Mesendoderm (in vitro differentiated cells): Measurements from ENCODE around the gene NPTX2.

ENCODE experiments used
- DNase-seq: peaks from one replicate; pipeline ENCODE4 v3.0.0; 2013
- H2AK5ac ChIP-seq: 2 replicates; pipeline ENCODE4 v1.6.1; 2013; ENCODE audit warnings: low read length, inconsistent platforms
- H2BK120ac ChIP-seq: 2 replicates; pipeline ENCODE4 v1.6.1; 2013; ENCODE audit warnings: low read depth, mild to moderate bottlenecking, low read length, moderate library complexity, mixed read lengths
- H2BK15ac ChIP-seq: replicated peaks from 2 replicates; pipeline ENCODE4 v1.6.1; 2013; ENCODE audit warnings: low read depth, mild to moderate bottlenecking, moderate library complexity
- H2BK5ac ChIP-seq: 2 replicates; pipeline ENCODE4 v1.6.1; 2013; ENCODE audit warnings: low read length, inconsistent platforms
- H3K18ac ChIP-seq: 2 replicates; pipeline ENCODE4 v1.6.1; 2013; ENCODE audit warnings: mild to moderate bottlenecking, low read length, mixed read lengths
- H3K23ac ChIP-seq: one replicate; pipeline ENCODE4 v1.6.1; 2013; ENCODE audit warnings: low read length
- H3K27ac ChIP-seq: 2 replicates; pipeline ENCODE4 v1.5.1; 2013; ENCODE audit warnings: low read depth, mild to moderate bottlenecking, inconsistent platforms, low read length, moderate library complexity
- H3K27me3 ChIP-seq: 2 replicates; pipeline ENCODE4 v1.6.1; 2013; ENCODE audit warnings: low read length, control low read depth, mild to moderate bottlenecking, inconsistent platforms; ENCODE audit not compliant: insufficient read depth, poor library complexity
- H3K36me3 ChIP-seq: 2 replicates; pipeline ENCODE4 v1.6.1; 2013; ENCODE audit warnings: low read length, inconsistent platforms; ENCODE audit not compliant: control insufficient read depth, insufficient read depth
- H3K4ac ChIP-seq: one replicate; pipeline ENCODE4 v1.6.1; 2013; ENCODE audit warnings: low read depth, mild to moderate bottlenecking, low read length, moderate library complexity
- H3K4me1 ChIP-seq: 2 replicates; pipeline ENCODE4 v1.6.1; 2013; ENCODE audit warnings: low read depth, low read length, inconsistent platforms; ENCODE audit not compliant: control insufficient read depth
- H3K4me2 ChIP-seq: 2 replicates; pipeline ENCODE4 v1.6.1; 2013; ENCODE audit warnings: low read length
- H3K4me3 ChIP-seq: 2 replicates; pipeline ENCODE4 v1.5.1; 2013; ENCODE audit warnings: mild to moderate bottlenecking, low read length
- H3K56ac ChIP-seq: one replicate; pipeline ENCODE4 v1.6.1; 2013; ENCODE audit warnings: low read length
- H3K79me1 ChIP-seq: 2 replicates; pipeline ENCODE4 v1.6.1; 2013; ENCODE audit warnings: low read length, inconsistent platforms
- H3K79me2 ChIP-seq: 2 replicates; pipeline ENCODE4 v1.6.1; 2013; ENCODE audit warnings: mild to moderate bottlenecking, low read length; ENCODE audit not compliant: control insufficient read depth, insufficient read depth
- H3K9ac ChIP-seq: 2 replicates; pipeline ENCODE4 v1.6.1; 2013; ENCODE audit warnings: low read length, inconsistent platforms
- H4K5ac ChIP-seq: one replicate; pipeline ENCODE4 v1.6.1; 2013; ENCODE audit warnings: low read length
- H4K8ac ChIP-seq: one replicate; pipeline ENCODE4 v1.6.1; 2013; ENCODE audit warnings: low read depth, mild to moderate bottlenecking, control low read depth, low read length, moderate library complexity
- WGBS: extraction: QIAGEN DNeasy Blood & Tissue Kit; methylation state at CpG from one replicate; pipeline ENCODE4 v1.1.7; 2013; ENCODE audit warnings: low lambda C conversion rate, missing lambda C conversion rate; ENCODE audit not compliant: insufficient coverage; ENCODE audit errors: extremely low coverage; 5-methylcytosine and 5-hydroxymethylcytosine counted together

NPTX2 gene

GRCh38 chr7:98651760-98652159 is 34.7 kb downstream of the NPTX2 start:
- Histone ChIP-seq H3K27me3 (no peaks in the 10 kb centered on the region), H3K56ac (no peak overlapping the region), H3K27ac (no peak overlapping the region), H3K18ac (no peak overlapping the region), H2BK5ac (no peak overlapping the region), H3K4me2 (no peak overlapping the region), H2AK5ac (no peak overlapping the region), H2BK15ac (no peak overlapping the region), H4K8ac (no peak overlapping the region), H3K4ac (no peak overlapping the region), H3K4me1 (no peaks in the 10 kb centered on the region), H3K9ac (no peak overlapping the region), H3K23ac (no peak overlapping the region), H3K79me1 (no peaks in the 10 kb centered on the region), H4K5ac (no peak overlapping the region), H2BK120ac (no peak overlapping the region), H3K79me2 (no peaks in the 10 kb centered on the region), H3K36me3 (no peaks in the 10 kb centered on the region), H3K4me3 (no peak overlapping the region)
- no CpG with 5 or more reads among the region's 6 CpGs for WGBS
- no peak for DNase-seq

- Histone ChIP-seq H3K4me1 (no peaks in the 10 kb centered on the region), H3K36me3 (no peaks in the 10 kb centered on the region), H4K8ac (no peak overlapping the region), H3K4me3 (no peak overlapping the region), H3K23ac (no peak overlapping the region), H2BK120ac (no peak overlapping the region), H3K4ac (no peak overlapping the region), H4K5ac (no peak overlapping the region), H2AK5ac (no peak overlapping the region), H2BK5ac (no peak overlapping the region), H2BK15ac (no peak overlapping the region), H3K27ac (no peak overlapping the region), H3K56ac (no peak overlapping the region), H3K79me1 (no peaks in the 10 kb centered on the region), H3K9ac (no peak overlapping the region), H3K27me3 (no peaks in the 10 kb centered on the region), H3K79me2 (no peaks in the 10 kb centered on the region), H3K18ac (no peak overlapping the region), H3K4me2 (no peak overlapping the region)
- no peak for DNase-seq
- WGBS, result no CpG with 5 or more reads among the region's 6 CpGs
Measured at GRCh38 chr7:98653601-98654310, 36.7 kb downstream of the NPTX2 start.

GRCh38 chr7:98654524-98655272 is 37.6 kb downstream of the NPTX2 start:
- H3K79me1 ChIP-seq, result no peaks in the 10 kb centered on the region
- H2BK15ac ChIP-seq, result no peak overlapping the region

GRCh38 chr7:98655611-98656010 is 38.5 kb downstream of the NPTX2 start:
- Histone ChIP-seq H3K56ac (no peak overlapping the region), H3K9ac (no peak overlapping the region), H3K27me3 (no peaks in the 10 kb centered on the region), H3K23ac (no peak overlapping the region), H3K4me2 (no peak overlapping the region), H2BK120ac (no peak overlapping the region), H2BK15ac (no peak overlapping the region), H3K79me1 (no peaks in the 10 kb centered on the region), H3K36me3 (no peaks in the 10 kb centered on the region), H3K4ac (no peak overlapping the region), H4K5ac (no peak overlapping the region), H3K79me2 (no peaks in the 10 kb centered on the region), H3K18ac (no peak overlapping the region), H2AK5ac (no peak overlapping the region), H4K8ac (no peak overlapping the region), H3K4me1 (no peaks in the 10 kb centered on the region), H3K4me3 (no peak overlapping the region), H2BK5ac (no peak overlapping the region), H3K27ac (no peak overlapping the region)
- no peak for DNase-seq
- no CpG with 5 or more reads among the region's 5 CpGs for WGBS

More at GRCh38 chr7:98654524-98655272, 37.6 kb downstream of the NPTX2 start:
- Histone ChIP-seq H3K27ac (no peak overlapping the region), H4K8ac (no peak overlapping the region), H3K4me2 (no peak overlapping the region), H2AK5ac (no peak overlapping the region), H3K4me1 (no peaks in the 10 kb centered on the region), H3K56ac (no peak overlapping the region), H3K79me2 (no peaks in the 10 kb centered on the region), H3K27me3 (no peaks in the 10 kb centered on the region), H4K5ac (no peak overlapping the region), H3K18ac (no peak overlapping the region), H3K23ac (no peak overlapping the region), H2BK120ac (no peak overlapping the region), H3K4me3 (no peak overlapping the region), H2BK5ac (no peak overlapping the region), H3K9ac (no peak overlapping the region), H3K36me3 (no peaks in the 10 kb centered on the region), H3K4ac (no peak overlapping the region)
- no CpG with 5 or more reads among the region's 3 CpGs for WGBS
- DNase-seq, result no peak

GRCh38 chr7:98656899-98657298 is 39.8 kb downstream of the NPTX2 start:
- no peak overlapping the region for H2BK120ac ChIP-seq
- no peak overlapping the region for H3K27ac ChIP-seq
- H3K79me1 ChIP-seq, result no peaks in the 10 kb centered on the region
- H3K4me1 ChIP-seq, result no peaks in the 10 kb centered on the region
- no peak overlapping the region for H3K9ac ChIP-seq
- no peak overlapping the region for H3K56ac ChIP-seq
- no peaks in the 10 kb centered on the region for H3K27me3 ChIP-seq
- no peak overlapping the region for H3K4me3 ChIP-seq
- H4K5ac ChIP-seq, result no peak overlapping the region
- H4K8ac ChIP-seq, result no peak overlapping the region
- H3K79me2 ChIP-seq, result no peaks in the 10 kb centered on the region
- H3K23ac ChIP-seq, result no peak overlapping the region
- H3K4ac ChIP-seq, result no peak overlapping the region
- H2BK5ac ChIP-seq, result no peak overlapping the region
- no peak overlapping the region for H3K18ac ChIP-seq
- 100% methylated on average over 1 of the region's 7 CpGs for WGBS
- no peak overlapping the region for H2AK5ac ChIP-seq
- H3K4me2 ChIP-seq, result no peak overlapping the region
- DNase-seq, result no peak
- no peaks in the 10 kb centered on the region for H3K36me3 ChIP-seq
- no peak overlapping the region for H2BK15ac ChIP-seq
